Measurements from ENCODE around the gene ATP5MC2.
"Not testable (repeated sequence)": the region's sequence is repeated elsewhere in the genome, so short reads cannot be mapped to it uniquely, and the experiment has no call there.

Gene ATP5MC2

GRCh38 chr12:53695152-53696145 is 19.6 kb upstream of the ATP5MC2 start:
- Histone ChIP-seq H3K36me3 (ENCODE audit: control insufficient read depth in 2 of 2, insufficient read depth in 2 of 2, low read length in 2 of 2) (no peaks in the 10 kb centered on the region), H3K27me3 (ENCODE audit: control insufficient read depth in 2 of 2, insufficient read depth in 2 of 2, low read length in 2 of 2) (peaks cover 50 to 61% of the 10 kb centered on the region in 2 donors), H3K27ac (ENCODE audit: low read depth in 2 of 2, low read length in 2 of 2) (no peak overlapping the region), H3K9me3 (ENCODE audit: control insufficient read depth in 2 of 2, low read length in 2 of 2) (no peaks in the 10 kb centered on the region), H3K9ac (ENCODE audit: low read depth in 1 of 2, low read length in 2 of 2) (no peak overlapping the region), H3K4me1 (ENCODE audit: control insufficient read depth in 2 of 2, insufficient read depth in 2 of 2, low read length in 2 of 2) (peaks cover 6 to 10% of the 10 kb centered on the region in 2 donors), H3K4me3 (ENCODE audit: low read length in 2 of 2) (peak overlapping the region in 1 of 2 donors; percentile 39)

GRCh38 chr12:53694756-53695151 is 18.9 kb upstream of the ATP5MC2 start:
- H3K9ac ChIP-seq (ENCODE audit: low read depth in 1 of 2, low read length in 2 of 2): no peak overlapping the region
- H3K4me1 ChIP-seq (ENCODE audit: control insufficient read depth in 2 of 2, insufficient read depth in 2 of 2, low read length in 2 of 2): peaks cover 6 to 10% of the 10 kb centered on the region in 2 donors
- no peak overlapping the region for H3K27ac ChIP-seq (ENCODE audit: low read depth in 2 of 2, low read length in 2 of 2)
- peaks cover 45 to 54% of the 10 kb centered on the region in 2 donors for H3K27me3 ChIP-seq (ENCODE audit: control insufficient read depth in 2 of 2, insufficient read depth in 2 of 2, low read length in 2 of 2)
- H3K9me3 ChIP-seq (ENCODE audit: control insufficient read depth in 2 of 2, low read length in 2 of 2): no peaks in the 10 kb centered on the region
- no peaks in the 10 kb centered on the region for H3K36me3 ChIP-seq (ENCODE audit: control insufficient read depth in 2 of 2, insufficient read depth in 2 of 2, low read length in 2 of 2)
- H3K4me3 ChIP-seq (ENCODE audit: low read length in 2 of 2): peak overlapping the region in 1 of 2 donors; percentile 22

- H3K4me1 ChIP-seq (ENCODE audit: control insufficient read depth in 2 of 2, insufficient read depth in 2 of 2, low read length in 2 of 2): no peaks in the 10 kb centered on the region
- no peak overlapping the region for H3K27ac ChIP-seq (ENCODE audit: low read depth in 2 of 2, low read length in 2 of 2)
- H3K4me3 ChIP-seq (ENCODE audit: low read length in 2 of 2): no peak overlapping the region
- H3K9ac ChIP-seq (ENCODE audit: low read depth in 1 of 2, low read length in 2 of 2): no peak overlapping the region
- H3K9me3 ChIP-seq (ENCODE audit: control insufficient read depth in 2 of 2, low read length in 2 of 2): no peaks in the 10 kb centered on the region
- no peaks in the 10 kb centered on the region for H3K36me3 ChIP-seq (ENCODE audit: control insufficient read depth in 2 of 2, insufficient read depth in 2 of 2, low read length in 2 of 2)
- H3K27me3 ChIP-seq (ENCODE audit: control insufficient read depth in 2 of 2, insufficient read depth in 2 of 2, low read length in 2 of 2): peaks cover 0 to 5% of the 10 kb centered on the region in 2 donors
Measured at GRCh38 chr12:53688134-53688533, 12.3 kb upstream of the ATP5MC2 start.

GRCh38 chr12:53686436-53686835 is 10.6 kb upstream of the ATP5MC2 start:
- Histone ChIP-seq H3K9ac (ENCODE audit: low read depth in 1 of 2, low read length in 2 of 2) (no peak overlapping the region), H3K27me3 (ENCODE audit: control insufficient read depth in 2 of 2, insufficient read depth in 2 of 2, low read length in 2 of 2) (no peaks in the 10 kb centered on the region), H3K36me3 (ENCODE audit: control insufficient read depth in 2 of 2, insufficient read depth in 2 of 2, low read length in 2 of 2) (no peaks in the 10 kb centered on the region), H3K27ac (ENCODE audit: low read depth in 2 of 2, low read length in 2 of 2) (no peak overlapping the region), H3K4me3 (ENCODE audit: low read length in 2 of 2) (no peak overlapping the region), H3K9me3 (ENCODE audit: control insufficient read depth in 2 of 2, low read length in 2 of 2) (no peaks in the 10 kb centered on the region), H3K4me1 (ENCODE audit: control insufficient read depth in 2 of 2, insufficient read depth in 2 of 2, low read length in 2 of 2) (no peaks in the 10 kb centered on the region)

- no peaks in the 10 kb centered on the region for H3K9me3 ChIP-seq (ENCODE audit: control insufficient read depth in 2 of 2, low read length in 2 of 2)
- H3K36me3 ChIP-seq (ENCODE audit: control insufficient read depth in 2 of 2, insufficient read depth in 2 of 2, low read length in 2 of 2): no peaks in the 10 kb centered on the region
- no peak overlapping the region for H3K4me3 ChIP-seq (ENCODE audit: low read length in 2 of 2)
- no peaks in the 10 kb centered on the region for H3K27me3 ChIP-seq (ENCODE audit: control insufficient read depth in 2 of 2, insufficient read depth in 2 of 2, low read length in 2 of 2)
- no peak overlapping the region for H3K9ac ChIP-seq (ENCODE audit: low read depth in 1 of 2, low read length in 2 of 2)
- H3K27ac ChIP-seq (ENCODE audit: low read depth in 2 of 2, low read length in 2 of 2): no peak overlapping the region
- H3K4me1 ChIP-seq (ENCODE audit: control insufficient read depth in 2 of 2, insufficient read depth in 2 of 2, low read length in 2 of 2): no peaks in the 10 kb centered on the region
Measured at GRCh38 chr12:53684654-53685220, 8.9 kb upstream of the ATP5MC2 start.

- Histone ChIP-seq H3K36me3 (ENCODE audit: control insufficient read depth in 2 of 2, insufficient read depth in 2 of 2, low read length in 2 of 2) (no peaks in the 10 kb centered on the region), H3K9ac (ENCODE audit: low read depth in 1 of 2, low read length in 2 of 2) (no peak overlapping the region), H3K27me3 (ENCODE audit: control insufficient read depth in 2 of 2, insufficient read depth in 2 of 2, low read length in 2 of 2) (no peaks in the 10 kb centered on the region), H3K27ac (ENCODE audit: low read depth in 2 of 2, low read length in 2 of 2) (no peak overlapping the region), H3K9me3 (ENCODE audit: control insufficient read depth in 2 of 2, low read length in 2 of 2) (no peaks in the 10 kb centered on the region), H3K4me1 (ENCODE audit: control insufficient read depth in 2 of 2, insufficient read depth in 2 of 2, low read length in 2 of 2) (no peaks in the 10 kb centered on the region), H3K4me3 (ENCODE audit: low read length in 2 of 2) (no peak overlapping the region)
Measured at GRCh38 chr12:53683983-53684382, 8.1 kb upstream of the ATP5MC2 start.

GRCh38 chr12:53683494-53683893 is 7.6 kb upstream of the ATP5MC2 start:
- no peaks in the 10 kb centered on the region for H3K4me1 ChIP-seq (ENCODE audit: control insufficient read depth in 2 of 2, insufficient read depth in 2 of 2, low read length in 2 of 2)
- no peak overlapping the region for H3K4me3 ChIP-seq (ENCODE audit: low read length in 2 of 2)
- no peaks in the 10 kb centered on the region for H3K9me3 ChIP-seq (ENCODE audit: control insufficient read depth in 2 of 2, low read length in 2 of 2)
- H3K36me3 ChIP-seq (ENCODE audit: control insufficient read depth in 2 of 2, insufficient read depth in 2 of 2, low read length in 2 of 2): no peaks in the 10 kb centered on the region
- no peaks in the 10 kb centered on the region for H3K27me3 ChIP-seq (ENCODE audit: control insufficient read depth in 2 of 2, insufficient read depth in 2 of 2, low read length in 2 of 2)
- H3K27ac ChIP-seq (ENCODE audit: low read depth in 2 of 2, low read length in 2 of 2): no peak overlapping the region
- no peak overlapping the region for H3K9ac ChIP-seq (ENCODE audit: low read depth in 1 of 2, low read length in 2 of 2)

- H3K36me3 ChIP-seq (ENCODE audit: control insufficient read depth in 2 of 2, insufficient read depth in 2 of 2, low read length in 2 of 2); H3K9me3 ChIP-seq (ENCODE audit: control insufficient read depth in 2 of 2, low read length in 2 of 2); H3K27me3 ChIP-seq (ENCODE audit: control insufficient read depth in 2 of 2, insufficient read depth in 2 of 2, low read length in 2 of 2); H3K4me3 ChIP-seq (ENCODE audit: low read length in 2 of 2); H3K27ac ChIP-seq (ENCODE audit: low read depth in 2 of 2, low read length in 2 of 2); H3K9ac ChIP-seq (ENCODE audit: low read depth in 1 of 2, low read length in 2 of 2): not testable (repeated sequence)
- H3K4me1 ChIP-seq (ENCODE audit: control insufficient read depth in 2 of 2, insufficient read depth in 2 of 2, low read length in 2 of 2): peaks cover 13% of the 10 kb centered on the region in 2 donors
Measured at GRCh38 chr12:53680061-53680460, 4.2 kb upstream of the ATP5MC2 start.

- Histone ChIP-seq H3K36me3 (ENCODE audit: control insufficient read depth in 2 of 2, insufficient read depth in 2 of 2, low read length in 2 of 2) (peaks cover under 1% of the 10 kb centered on the region in 2 donors), H3K27me3 (ENCODE audit: control insufficient read depth in 2 of 2, insufficient read depth in 2 of 2, low read length in 2 of 2) (peaks cover 0 to 7% of the 10 kb centered on the region in 2 donors), H3K9me3 (ENCODE audit: control insufficient read depth in 2 of 2, low read length in 2 of 2) (no peaks in the 10 kb centered on the region), H3K9ac (ENCODE audit: low read depth in 1 of 2, low read length in 2 of 2) (peak overlapping the region in 1 of 2 donors; percentile 23), H3K4me3 (ENCODE audit: low read length in 2 of 2) (peak overlapping the region; percentile 59 to 100), H3K4me1 (ENCODE audit: control insufficient read depth in 2 of 2, insufficient read depth in 2 of 2, low read length in 2 of 2) (peaks cover 16 to 20% of the 10 kb centered on the region in 2 donors), H3K27ac (ENCODE audit: low read depth in 2 of 2, low read length in 2 of 2) (peak overlapping the region; percentile 72 to 92)
Measured at GRCh38 chr12:53677800-53678148, 1.9 kb upstream of the ATP5MC2 start.
